Lung (tissue), 12 donors: Measurements from ENCODE around the gene BRMS1. TPM values are rescaled to one million over a fixed set of nuclear protein-coding genes. Genes with fewer than 3 reads are reported as not detected.

Source experiments
- ATAC-seq: fragments of 200-7000 bp; cut with Tn5 transposase; one replicate; pipeline ENCODE4 v1.9.1; 2020; ENCODE audit warnings: moderate number of reproducible peaks; ENCODE audit not compliant: insufficient read depth, low FRiP score
- DNase-seq, 3 donors: peaks; one replicate each; pipeline ENCODE4 v3.0.0-alpha.2; 2013 to 2017
- H3K27ac ChIP-seq, 2 donors: one replicate each; pipeline ENCODE4 v1.5.1; 2013; ENCODE audit warnings: mild to moderate bottlenecking in 2 of 2, moderate library complexity in 2 of 2, control low read depth in 1 of 2, inconsistent platforms in 1 of 2, low read depth in 1 of 2, low read length in 1 of 2
- H3K27me3 ChIP-seq, 3 donors: one replicate each; pipeline ENCODE4 v1.5.1; 2013; ENCODE audit warnings: low read length in 2 of 3; ENCODE audit not compliant: control insufficient read depth in 3 of 3, insufficient read depth in 3 of 3
- H3K36me3 ChIP-seq, 4 donors: one replicate each; pipeline ENCODE4 v1.5.1; 2013; ENCODE audit warnings: low read length in 4 of 4, mild to moderate bottlenecking in 1 of 4, moderate library complexity in 1 of 4; ENCODE audit not compliant: control insufficient read depth in 4 of 4, insufficient read depth in 4 of 4
- H3K4me1 ChIP-seq, 5 donors: one replicate each; pipeline ENCODE4 v1.5.1; 2013; ENCODE audit warnings: low read length in 5 of 5, mild to moderate bottlenecking in 2 of 5, moderate library complexity in 1 of 5; ENCODE audit not compliant: control insufficient read depth in 5 of 5, insufficient read depth in 5 of 5
- H3K4me3 ChIP-seq: one replicate; pipeline ENCODE4 v1.5.1; 2013; ENCODE audit warnings: mild to moderate bottlenecking, control low read depth, moderate library complexity
- H3K9ac ChIP-seq, 2 donors: one replicate each; pipeline ENCODE4 v1.5.1; 2013; ENCODE audit warnings: low read length in 2 of 2, control low read depth in 1 of 2; ENCODE audit not compliant: insufficient read depth in 1 of 2
- H3K9me3 ChIP-seq, 4 donors: one replicate each; pipeline ENCODE4 v1.5.1; 2013; ENCODE audit warnings: low read length in 3 of 4, mild to moderate bottlenecking in 1 of 4, moderate library complexity in 1 of 4; ENCODE audit not compliant: control insufficient read depth in 4 of 4, insufficient read depth in 3 of 4
- WGBS, 2 donors: extraction: QIAGEN DNeasy Blood & Tissue Kit; methylation state at CpG; one replicate each; pipeline ENCODE4 v1.1.7; 2013; 5-methylcytosine and 5-hydroxymethylcytosine counted together
- polyA plus RNA-seq, 2 donors: library from polyadenylated mRNA; stranded (reverse); fragments of 200-250 nt; gene quantifications; one replicate each; pipeline ENCODE4 v1.2.1, GENCODE V29; 2013
- total RNA-seq, 2 donors: library from RNA; depleted of rRNA in 1 of 2; stranded (reverse); fragments of >200 nt in 1 of 2; gene quantifications; one replicate each; pipeline ENCODE4 v1.2.1, GENCODE V29; 2014 to 2021
- TF ChIP-seq, protein P1 (sequence below): IDR thresholded peaks from 2 replicates; pipeline ENCODE4 v1.5.1; 2012; ENCODE audit warnings: mild to moderate bottlenecking; ENCODE audit errors: control extremely low read depth, extremely low read depth
- donor health status: control.
- donor health status: control.
- donor health status: Bipolar disorder and iron deficiency.
- donor health status: healthy.
- donor health status: DM: yes; HTN: yes; CAD: no.

Gene BRMS1
- total and polyA plus RNA-seq, 4 donors: 23.7 to 88.7 (median 49.2) TPM

DNA sequence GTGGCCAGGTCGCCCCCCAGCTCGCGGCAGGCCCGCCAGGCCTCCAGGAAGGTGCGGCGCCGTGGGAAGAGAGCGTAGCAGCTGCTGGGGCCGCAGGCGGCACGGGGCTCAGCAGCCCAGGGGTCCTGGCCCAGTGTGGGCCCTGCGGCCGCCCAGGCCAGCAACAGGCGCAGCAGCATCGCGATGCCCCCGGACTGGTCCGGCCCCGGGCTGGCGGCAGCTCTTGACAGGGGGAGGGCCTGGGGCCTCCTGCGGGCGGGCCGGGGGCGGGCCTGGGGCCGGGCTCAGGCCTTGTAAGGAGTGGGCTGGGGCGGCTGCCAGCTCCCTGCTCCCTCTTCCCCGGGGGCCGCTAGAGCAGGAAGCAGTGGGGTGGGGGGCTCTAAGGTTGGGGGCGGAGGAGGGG lies 28.1 kb downstream of the BRMS1 start, which contains the start of gene CD248:
Gene CD248 (minus strand): TSS at position 196 of the 403 bp plus-strand sequence. CDS start 17 bp downstream, at position 179.
- WGBS, 2 donors: 10 to 13% methylated on average over 19 to 29 of the region's 29 CpGs
- Histone ChIP-seq H3K9ac (peak within 1 kb of the TSS in 1 of 2 donors; percentile 79), H3K9me3 (no peaks in the 10 kb centered on the region), H3K4me1 (peaks cover 0 to 44% (median 18%) of the 10 kb centered on the region in 5 donors), H3K27me3 (no peaks in the 10 kb centered on the region), H3K36me3 (peaks cover 0 to 3% (median 0%) of the 10 kb centered on the region in 4 donors), H3K27ac (peak within 1 kb of the TSS; percentile 63 to 88), H3K4me3 (peak within 1 kb of the TSS; percentile 19)
- TF ChIP-seq, protein P1, sequence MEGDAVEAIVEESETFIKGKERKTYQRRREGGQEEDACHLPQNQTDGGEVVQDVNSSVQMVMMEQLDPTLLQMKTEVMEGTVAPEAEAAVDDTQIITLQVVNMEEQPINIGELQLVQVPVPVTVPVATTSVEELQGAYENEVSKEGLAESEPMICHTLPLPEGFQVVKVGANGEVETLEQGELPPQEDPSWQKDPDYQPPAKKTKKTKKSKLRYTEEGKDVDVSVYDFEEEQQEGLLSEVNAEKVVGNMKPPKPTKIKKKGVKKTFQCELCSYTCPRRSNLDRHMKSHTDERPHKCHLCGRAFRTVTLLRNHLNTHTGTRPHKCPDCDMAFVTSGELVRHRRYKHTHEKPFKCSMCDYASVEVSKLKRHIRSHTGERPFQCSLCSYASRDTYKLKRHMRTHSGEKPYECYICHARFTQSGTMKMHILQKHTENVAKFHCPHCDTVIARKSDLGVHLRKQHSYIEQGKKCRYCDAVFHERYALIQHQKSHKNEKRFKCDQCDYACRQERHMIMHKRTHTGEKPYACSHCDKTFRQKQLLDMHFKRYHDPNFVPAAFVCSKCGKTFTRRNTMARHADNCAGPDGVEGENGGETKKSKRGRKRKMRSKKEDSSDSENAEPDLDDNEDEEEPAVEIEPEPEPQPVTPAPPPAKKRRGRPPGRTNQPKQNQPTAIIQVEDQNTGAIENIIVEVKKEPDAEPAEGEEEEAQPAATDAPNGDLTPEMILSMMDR: no peak
- DNase-seq (peak; percentile 93 to 98 (median 95)), ATAC-seq (no peak)

DNA sequence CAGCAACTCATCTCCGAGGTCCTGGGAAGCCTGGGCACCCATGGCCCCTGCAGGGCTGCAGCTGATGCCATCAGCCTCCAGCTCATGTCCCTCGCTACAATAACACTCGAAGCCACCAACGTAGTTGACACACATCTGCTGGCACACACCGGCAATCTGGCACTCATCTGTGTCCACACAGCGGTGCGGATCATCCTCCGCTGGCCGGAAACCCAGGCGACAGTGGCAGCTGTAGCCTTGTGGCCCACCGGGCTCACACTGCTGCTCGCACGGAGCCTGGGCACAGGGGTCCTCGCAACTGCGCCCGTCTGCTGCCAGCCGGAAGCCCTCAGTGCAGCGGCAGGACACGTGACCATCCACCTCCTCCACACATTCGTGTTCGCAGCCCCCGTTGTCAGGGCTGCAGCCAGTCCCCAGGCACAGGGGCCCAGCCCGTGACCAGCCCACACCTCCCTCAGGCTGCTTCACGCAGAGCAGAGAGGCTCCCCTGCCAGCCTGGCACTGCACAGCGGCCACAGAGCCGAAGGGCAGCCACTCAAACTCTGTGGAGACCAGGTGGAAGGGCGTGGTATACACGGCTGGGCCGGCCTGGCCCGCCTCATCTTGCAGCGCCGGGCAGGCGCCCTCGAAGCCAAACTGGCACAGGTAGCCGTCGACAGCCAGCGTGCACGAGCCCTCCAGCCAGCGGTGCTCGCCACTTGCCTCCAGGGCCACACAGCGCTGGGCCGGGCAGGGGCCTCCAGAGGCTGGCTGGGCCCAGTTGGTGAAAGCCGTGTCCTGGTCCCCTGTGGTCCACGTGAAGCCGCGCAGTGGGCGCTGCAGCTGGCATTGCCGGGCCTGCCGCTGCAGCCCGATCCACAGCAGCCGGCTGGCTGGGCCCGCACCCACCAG lies 28.7 kb downstream of the BRMS1 start:
- DNase-seq: peak in 2 of 3 donors; percentile 30 to 38

DNA sequence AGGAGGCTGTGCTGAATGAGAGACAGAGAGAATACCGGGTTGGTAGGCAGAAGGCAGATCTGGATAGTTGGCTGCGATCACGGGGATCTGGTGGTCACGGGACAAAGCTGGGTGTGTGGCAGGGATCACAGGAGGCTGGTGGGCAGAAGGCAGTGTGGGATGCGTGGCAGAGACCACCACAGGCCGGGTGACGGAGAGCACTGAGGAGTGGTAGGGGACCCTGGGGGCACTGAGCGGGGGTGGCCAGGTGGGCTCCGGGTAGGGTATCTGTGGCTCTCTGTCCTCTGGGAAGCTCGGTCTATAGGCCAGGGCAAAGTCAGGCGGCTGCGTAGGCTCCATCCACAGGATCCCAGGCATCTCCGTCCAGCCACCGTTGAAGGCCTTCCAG lies 29.4 kb downstream of the BRMS1 start:
- Histone ChIP-seq H3K27ac (no peak overlapping the region), H3K4me1 (peaks cover 0 to 44% (median 18%) of the 10 kb centered on the region in 5 donors), H3K4me3 (no peak overlapping the region), H3K27me3 (no peaks in the 10 kb centered on the region), H3K9me3 (no peaks in the 10 kb centered on the region), H3K9ac (peak overlapping the region in 1 of 2 donors; percentile 46), H3K36me3 (peaks cover 0 to 3% (median 0%) of the 10 kb centered on the region in 4 donors)
- ATAC-seq (no peak), DNase-seq (no peak)
- TF ChIP-seq, protein P1: no peak
- 84 to 92% methylated on average over 14 of the region's 14 CpGs for WGBS, 2 donors

More for the DNA sequence above, 28.7 kb downstream of the BRMS1 start:
- H3K4me1 ChIP-seq: peaks cover 0 to 44% (median 18%) of the 10 kb centered on the region in 5 donors
- H3K9me3 ChIP-seq: no peaks in the 10 kb centered on the region
- H3K9ac ChIP-seq: peak overlapping the region in 1 of 2 donors; percentile 46
- H3K27me3 ChIP-seq: no peaks in the 10 kb centered on the region
- H3K4me3 ChIP-seq: peak overlapping the region; percentile 19
- peak overlapping the region in 1 of 2 donors; percentile 54 for H3K27ac ChIP-seq
- ATAC-seq: no peak
- H3K36me3 ChIP-seq: peaks cover 0 to 3% (median 0%) of the 10 kb centered on the region in 4 donors
- TF ChIP-seq, protein P1: no peak
- 70 to 84% methylated on average over 52 of the region's 52 CpGs for whole genome bisulfite sequencing, 2 donors
